B cell (primary cell): ENCODE results near the gene PAX1.

Experiments used
- EZH2 ChIP-seq: IDR thresholded peaks from 2 replicates; pipeline ENCODE4 v1.6.1; 2012; ENCODE audit warnings: borderline replicate concordance, low read depth, mild to moderate bottlenecking, moderate library complexity, low read length; ENCODE audit not compliant: insufficient read depth, poor library complexity, severe bottlenecking
- TF ChIP-seq, protein P1 (sequence below): fragments of 200-600 bp; IDR thresholded peaks from one replicate; pipeline ENCODE4 v1.8.0; 2022; ENCODE audit warnings: antibody characterized with exemption, mild to moderate bottlenecking

DNA sequence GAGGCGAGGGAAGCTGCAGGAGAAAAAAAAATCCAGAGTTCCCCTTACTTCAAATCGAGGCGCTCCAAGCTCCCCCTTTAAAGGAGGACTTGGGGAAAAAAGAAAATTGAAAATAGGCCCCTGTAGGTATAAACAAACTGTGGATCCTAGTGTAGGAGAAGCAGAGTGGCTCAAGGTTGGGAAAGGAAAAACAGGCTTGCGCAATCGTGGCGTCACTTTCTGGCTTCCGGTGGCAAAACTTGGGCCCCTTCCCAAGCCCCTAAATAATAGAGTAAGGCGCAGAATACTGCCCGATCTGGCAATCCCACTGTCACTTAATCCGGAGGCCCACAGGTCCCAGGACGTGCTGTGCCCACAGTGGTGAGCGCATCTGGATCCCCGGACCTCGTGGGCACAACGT lies 8.0 kb downstream of the PAX1 start:
- TF ChIP-seq, protein P1, sequence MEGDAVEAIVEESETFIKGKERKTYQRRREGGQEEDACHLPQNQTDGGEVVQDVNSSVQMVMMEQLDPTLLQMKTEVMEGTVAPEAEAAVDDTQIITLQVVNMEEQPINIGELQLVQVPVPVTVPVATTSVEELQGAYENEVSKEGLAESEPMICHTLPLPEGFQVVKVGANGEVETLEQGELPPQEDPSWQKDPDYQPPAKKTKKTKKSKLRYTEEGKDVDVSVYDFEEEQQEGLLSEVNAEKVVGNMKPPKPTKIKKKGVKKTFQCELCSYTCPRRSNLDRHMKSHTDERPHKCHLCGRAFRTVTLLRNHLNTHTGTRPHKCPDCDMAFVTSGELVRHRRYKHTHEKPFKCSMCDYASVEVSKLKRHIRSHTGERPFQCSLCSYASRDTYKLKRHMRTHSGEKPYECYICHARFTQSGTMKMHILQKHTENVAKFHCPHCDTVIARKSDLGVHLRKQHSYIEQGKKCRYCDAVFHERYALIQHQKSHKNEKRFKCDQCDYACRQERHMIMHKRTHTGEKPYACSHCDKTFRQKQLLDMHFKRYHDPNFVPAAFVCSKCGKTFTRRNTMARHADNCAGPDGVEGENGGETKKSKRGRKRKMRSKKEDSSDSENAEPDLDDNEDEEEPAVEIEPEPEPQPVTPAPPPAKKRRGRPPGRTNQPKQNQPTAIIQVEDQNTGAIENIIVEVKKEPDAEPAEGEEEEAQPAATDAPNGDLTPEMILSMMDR, result no peak
- TF ChIP-seq EZH2, result no peak
